ENCODE results near the gene HPCAL1. TPM values are rescaled to one million over a fixed set of nuclear protein-coding genes. Genes with fewer than 3 reads are reported as not detected.
A peak's percentile ranks its signal among the peaks of the same experiment; 100 is the strongest.

The HPCAL1 gene
- 10 to 100 TPM; 23.1 to 68.8 (median 29.1) TPM for total RNA-seq
- long read RNA-seq, transcript HPCAL1-201 (5 exons, 1,751 nt): major isoform, 5 of 11 reads
- long read RNA-seq, partial matches to known transcripts: 2 of 11 reads
- long read RNA-seq, other reads (novel, unspliced or antisense): 4 of 11 reads

DNA sequence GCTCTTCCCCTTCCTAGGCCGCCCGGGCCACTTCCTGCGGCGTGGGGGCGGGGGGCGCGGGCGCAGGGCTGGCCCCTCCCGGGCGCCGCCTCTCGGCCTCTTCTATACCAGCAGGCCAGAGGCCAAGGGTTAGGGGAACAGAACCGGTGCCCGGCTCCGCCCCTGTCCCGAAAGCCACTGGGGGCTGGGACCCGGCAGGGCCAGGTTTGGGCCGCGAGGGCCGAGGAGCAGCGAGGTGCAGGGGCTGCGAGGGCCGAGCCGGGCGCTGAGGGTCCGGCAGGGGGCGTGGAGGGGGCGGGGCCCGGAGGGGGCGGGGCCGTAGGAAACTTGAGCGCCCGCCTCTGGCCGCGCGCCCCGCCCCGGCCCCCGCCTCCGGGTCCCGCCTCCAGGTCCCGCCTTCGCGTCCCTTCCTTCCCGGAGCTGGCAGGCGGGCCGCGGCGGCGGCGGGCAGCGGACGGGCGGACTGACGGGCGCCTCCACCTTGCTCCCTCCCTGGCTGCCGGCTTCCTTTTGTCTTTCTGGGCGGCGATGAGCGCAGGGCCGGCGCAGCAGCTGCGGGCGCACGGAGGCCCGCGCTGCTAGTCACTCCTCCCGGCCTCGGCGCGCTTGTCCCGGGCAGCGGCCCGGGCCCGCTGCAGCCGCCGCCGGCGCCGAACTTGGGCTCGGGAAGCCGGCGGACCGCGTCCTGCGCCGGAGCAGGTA lies at the start of gene HPCAL1:
HPCAL1 (plus strand) TSS at position 426 of the 702 bp plus-strand sequence. CDS start 116,854 bp downstream, outside the sequence.
- ATAC-seq (peak; percentile 76 to 93 (median 86)), DNase-seq (peak; percentile 97 to 99 (median 98))
- Histone ChIP-seq H3K36me3 (no peaks in the 10 kb centered on the region), H3K9me3 (no peaks in the 10 kb centered on the region), H3K27ac (peak within 1 kb of the TSS; percentile 88 to 93 (median 93)), H3K27me3 (no peaks in the 10 kb centered on the region), H3K4me1 (peaks cover 0 to 34% (median 10%) of the 10 kb centered on the region in 4 donors), H3K4me3 (peak within 1 kb of the TSS; percentile 77 to 90 (median 90))
- 0% methylated on average over 3 of the region's 87 CpGs for WGBS (ENCODE audit: insufficient coverage, low coverage, low lambda C conversion rate, missing lambda C conversion rate)
- TF ChIP-seq, protein P1, sequence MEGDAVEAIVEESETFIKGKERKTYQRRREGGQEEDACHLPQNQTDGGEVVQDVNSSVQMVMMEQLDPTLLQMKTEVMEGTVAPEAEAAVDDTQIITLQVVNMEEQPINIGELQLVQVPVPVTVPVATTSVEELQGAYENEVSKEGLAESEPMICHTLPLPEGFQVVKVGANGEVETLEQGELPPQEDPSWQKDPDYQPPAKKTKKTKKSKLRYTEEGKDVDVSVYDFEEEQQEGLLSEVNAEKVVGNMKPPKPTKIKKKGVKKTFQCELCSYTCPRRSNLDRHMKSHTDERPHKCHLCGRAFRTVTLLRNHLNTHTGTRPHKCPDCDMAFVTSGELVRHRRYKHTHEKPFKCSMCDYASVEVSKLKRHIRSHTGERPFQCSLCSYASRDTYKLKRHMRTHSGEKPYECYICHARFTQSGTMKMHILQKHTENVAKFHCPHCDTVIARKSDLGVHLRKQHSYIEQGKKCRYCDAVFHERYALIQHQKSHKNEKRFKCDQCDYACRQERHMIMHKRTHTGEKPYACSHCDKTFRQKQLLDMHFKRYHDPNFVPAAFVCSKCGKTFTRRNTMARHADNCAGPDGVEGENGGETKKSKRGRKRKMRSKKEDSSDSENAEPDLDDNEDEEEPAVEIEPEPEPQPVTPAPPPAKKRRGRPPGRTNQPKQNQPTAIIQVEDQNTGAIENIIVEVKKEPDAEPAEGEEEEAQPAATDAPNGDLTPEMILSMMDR (IDR thresholded peaks at IDR 0.05): peak; percentile 47 to 62 (median 52)
- TF ChIP-seq POLR2A (IDR thresholded peaks at IDR 0.05): peak; percentile 98
- intact Hi-C loops (cut with DNase I): loop anchor here (5.0 to 10.0 kb wide), 2 partner anchors 62 to 105 kb away; no protein-coding TSS in a partner anchor

DNA sequence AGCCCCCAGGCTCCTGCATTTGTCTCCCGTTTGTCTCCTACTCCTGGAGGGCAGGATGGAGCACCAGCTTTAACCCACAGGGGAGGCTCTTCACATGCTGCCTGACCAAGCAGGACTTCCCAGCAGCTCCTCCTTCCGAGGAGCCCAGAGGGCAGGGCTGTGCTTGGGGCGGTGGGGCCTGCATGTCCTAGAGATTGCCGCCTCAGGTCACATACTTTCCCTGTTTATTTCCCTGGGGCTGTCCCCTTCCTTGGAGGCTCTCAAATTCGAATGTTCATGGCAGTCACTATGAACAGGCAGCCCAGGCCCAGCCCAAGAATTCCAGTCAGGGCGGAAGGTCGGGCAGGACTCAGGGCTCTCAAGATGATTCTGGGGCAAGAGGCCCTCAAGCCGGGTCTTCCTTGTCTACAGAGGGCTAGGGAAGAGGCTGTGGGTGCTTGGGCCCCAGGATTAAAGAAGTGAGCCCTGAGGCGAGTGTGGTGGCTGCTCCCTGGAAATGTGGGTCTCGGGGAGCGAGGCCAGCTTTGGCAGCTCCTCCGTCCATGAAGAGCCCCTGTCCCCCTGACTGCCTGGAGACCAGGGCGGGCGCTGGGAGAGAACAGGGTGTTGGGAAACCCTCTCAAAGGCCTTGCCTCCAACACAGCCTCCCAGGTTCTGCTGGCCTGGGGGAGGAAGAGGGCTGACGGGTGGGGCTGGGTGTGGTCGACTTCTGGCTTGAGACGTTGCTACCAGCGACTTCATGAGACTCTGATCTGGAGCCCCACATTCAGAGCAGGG lies 48.9 kb upstream of the HPCAL1 start:
- Histone ChIP-seq H3K4me1 (no peaks in the 10 kb centered on the region), H3K27ac (no peak overlapping the region), H3K9me3 (no peaks in the 10 kb centered on the region), H3K4me3 (no peak overlapping the region), H3K27me3 (no peaks in the 10 kb centered on the region), H3K36me3 (no peaks in the 10 kb centered on the region)
- DNase-seq (peak in 1 of 3 donors; percentile 36), ATAC-seq (no peak)
- intact Hi-C loops (cut with DNase I): loop anchor here in 1 of 2 donors (10.0 kb wide), 1 partner anchor 59 kb away; no protein-coding TSS in a partner anchor
- WGBS (ENCODE audit: insufficient coverage, low coverage, low lambda C conversion rate, missing lambda C conversion rate): 56% methylated on average over 2 of the region's 18 CpGs
- TF ChIP-seq, protein P1 (IDR thresholded peaks at IDR 0.05): no peak
- TF ChIP-seq POLR2A (IDR thresholded peaks at IDR 0.05): no peak

DNA sequence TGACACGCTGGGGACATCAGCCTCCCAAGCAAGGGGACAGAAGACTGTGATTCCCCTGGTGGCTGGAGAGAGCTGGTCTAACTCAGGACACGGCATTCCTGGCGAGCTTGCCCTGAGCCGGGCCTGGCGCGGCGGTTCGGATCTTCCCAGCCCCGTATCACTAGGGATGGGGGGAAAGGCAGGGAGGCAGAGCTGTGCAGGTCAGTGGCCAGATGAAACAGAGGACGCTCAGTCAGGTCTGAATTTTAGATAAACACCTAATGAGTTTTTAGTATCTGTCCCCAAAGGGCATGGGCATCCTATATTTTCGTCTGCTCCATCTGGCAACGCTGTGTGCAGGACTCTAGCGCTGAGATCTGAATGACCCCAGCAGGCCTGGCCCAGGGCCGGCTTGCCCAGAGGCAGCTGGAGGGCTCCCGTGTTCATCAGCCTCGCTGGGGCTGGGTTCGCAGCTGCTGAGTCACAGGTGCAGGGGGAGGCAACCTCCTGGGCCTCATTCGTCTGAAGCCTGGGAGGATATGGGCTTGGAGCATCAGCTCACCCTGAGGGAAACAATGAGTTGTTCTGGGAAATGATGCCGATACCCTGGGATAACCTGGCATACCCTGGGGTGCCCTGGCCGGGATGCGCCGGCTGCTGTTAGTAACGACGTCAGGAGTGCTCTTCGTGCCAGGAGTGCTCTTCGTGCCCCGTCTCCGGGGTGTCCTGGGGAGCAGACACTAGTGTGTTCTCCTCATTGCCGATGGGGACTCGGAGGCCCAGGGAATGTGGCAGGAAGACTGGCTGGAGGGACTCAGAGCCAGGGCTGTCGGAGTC lies 48.1 kb upstream of the HPCAL1 start:
- no peak overlapping the region for H3K4me3 ChIP-seq
- H3K4me1 ChIP-seq: no peaks in the 10 kb centered on the region
- 85% methylated on average over 7 of the region's 31 CpGs for WGBS (ENCODE audit: insufficient coverage, low coverage, low lambda C conversion rate, missing lambda C conversion rate)
- ATAC-seq (no peak), DNase-seq (peak in 1 of 3 donors; percentile 36)
- TF ChIP-seq, protein P1 (IDR thresholded peaks at IDR 0.05): no peak
- no peak overlapping the region for H3K27ac ChIP-seq
- intact Hi-C loops (cut with DNase I): loop anchor here in 1 of 2 donors (10.0 kb wide), 1 partner anchor 60 kb away; no protein-coding TSS in a partner anchor
- no peaks in the 10 kb centered on the region for H3K9me3 ChIP-seq
- H3K36me3 ChIP-seq: no peaks in the 10 kb centered on the region
- no peaks in the 10 kb centered on the region for H3K27me3 ChIP-seq

All from right lobe of liver (tissue), 6 donors.